Measurements from ENCODE around the gene A2ML1. TPM values are rescaled to one million over a fixed set of nuclear protein-coding genes. Genes with fewer than 3 reads are reported as not detected.

The A2ML1 gene
- polyA plus RNA-seq, 3 donors: not detected

GRCh38 chr12:8831116-8831515, 8.7 kb downstream of the A2ML1 start:
- Histone ChIP-seq H3K79me2 (ENCODE audit: insufficient read depth, low read length) (no peaks in the 10 kb centered on the region), H3K9ac (ENCODE audit: insufficient read depth, low read length, poor library complexity, severe bottlenecking) (no peak overlapping the region), H3K36me3 (replicated peaks in 1 of 2; ENCODE audit: control insufficient read depth in 1 of 2, insufficient read depth in 2 of 2, low read length in 2 of 2) (no peaks in the 10 kb centered on the region), H3K27me3 (ENCODE audit: control insufficient read depth in 2 of 2, insufficient read depth in 2 of 2, low read length in 2 of 2) (no peaks in the 10 kb centered on the region), H4K20me1 (ENCODE audit: insufficient read depth, low read length) (no peaks in the 10 kb centered on the region), H3K27ac (ENCODE audit: low read depth in 1 of 2, low read length in 2 of 2) (no peak overlapping the region), H3K4me2 (replicated peaks; ENCODE audit: extremely low read depth, low read length, poor library complexity, severe bottlenecking) (no peak overlapping the region), H3K4me3 (replicated peaks in 1 of 3; ENCODE audit: low read depth in 2 of 3, low read length in 3 of 3) (no peak overlapping the region), H2AFZ (ENCODE audit: insufficient read depth, low read depth, low read length, poor library complexity, severe bottlenecking) (no peak overlapping the region), H3K4me1 (ENCODE audit: control insufficient read depth in 1 of 2, insufficient read depth in 2 of 2, low read length in 2 of 2) (no peaks in the 10 kb centered on the region), H3K9me3 (replicated peaks in 1 of 2; ENCODE audit: control insufficient read depth in 1 of 2, insufficient read depth in 1 of 2, low read length in 2 of 2) (no peaks in the 10 kb centered on the region)
- intact Hi-C loops (cut with micrococcal nuclease): no loop called here
- Mint-ChIP-seq H3K4me3 (no peak overlapping the region), H3K4me1 (peaks cover 7% of the 10 kb centered on the region), H3K27me3 (ENCODE audit: low read depth in 3 of 3) (peaks cover 1 to 8% (median 3%) of the 10 kb centered on the region in 3 donors), H3K36me3 (no peaks in the 10 kb centered on the region), H3K27ac (no peak overlapping the region), H3K9me3 (peaks cover 0 to 2% (median 0%) of the 10 kb centered on the region in 7 donors)
- TF ChIP-seq CTCF (IDR thresholded peaks at IDR 0.05): no peak
- WGBS (ENCODE audit: insufficient coverage): 93% methylated on average over 5 of the region's 9 CpGs
- no peak for DNase-seq

- Histone ChIP-seq H3K4me1 (ENCODE audit: control insufficient read depth in 1 of 2, insufficient read depth in 2 of 2, low read length in 2 of 2) (no peaks in the 10 kb centered on the region), H3K79me2 (ENCODE audit: insufficient read depth, low read length) (no peaks in the 10 kb centered on the region), H2AFZ (ENCODE audit: insufficient read depth, low read depth, low read length, poor library complexity, severe bottlenecking) (no peak overlapping the region), H3K9me3 (replicated peaks in 1 of 2; ENCODE audit: control insufficient read depth in 1 of 2, insufficient read depth in 1 of 2, low read length in 2 of 2) (no peaks in the 10 kb centered on the region), H3K4me3 (replicated peaks in 1 of 3; ENCODE audit: low read depth in 2 of 3, low read length in 3 of 3) (no peak overlapping the region), H3K27me3 (ENCODE audit: control insufficient read depth in 2 of 2, insufficient read depth in 2 of 2, low read length in 2 of 2) (no peaks in the 10 kb centered on the region), H3K9ac (ENCODE audit: insufficient read depth, low read length, poor library complexity, severe bottlenecking) (no peak overlapping the region), H3K36me3 (replicated peaks in 1 of 2; ENCODE audit: control insufficient read depth in 1 of 2, insufficient read depth in 2 of 2, low read length in 2 of 2) (no peaks in the 10 kb centered on the region), H4K20me1 (ENCODE audit: insufficient read depth, low read length) (no peaks in the 10 kb centered on the region), H3K27ac (ENCODE audit: low read depth in 1 of 2, low read length in 2 of 2) (no peak overlapping the region), H3K4me2 (replicated peaks; ENCODE audit: extremely low read depth, low read length, poor library complexity, severe bottlenecking) (no peak overlapping the region)
- intact Hi-C loops (cut with micrococcal nuclease): no loop called here
- Mint-ChIP-seq H3K27ac (no peak overlapping the region), H3K36me3 (no peaks in the 10 kb centered on the region), H3K4me3 (no peak overlapping the region), H3K9me3 (peaks cover 0 to 2% (median 0%) of the 10 kb centered on the region in 7 donors), H3K27me3 (ENCODE audit: low read depth in 3 of 3) (peaks cover 1 to 5% (median 3%) of the 10 kb centered on the region in 3 donors), H3K4me1 (peaks cover 7% of the 10 kb centered on the region)
- no peak for TF ChIP-seq CTCF (IDR thresholded peaks at IDR 0.05)
- no CpG with 5 or more reads among the region's 6 CpGs for WGBS (ENCODE audit: insufficient coverage)
- no peak for DNase-seq
These were observed 10.1 kb downstream of the A2ML1 start for GRCh38 chr12:8832500-8832899.
